HEK293T (cell line): ENCODE data around the gene CCDC88C.

Experiments
- CTCF ChIA-PET: fragments of 350-600 bp; formaldehyde crosslinking; extraction: SDS; loops from one replicate; lab custom pipeline; 2021; ENCODE audit warnings: antibody characterized with exemption, inconsistent platforms; lab: Yijun Ruan, JAX
- POLR2A ChIA-PET: fragments of 350-600 bp; formaldehyde crosslinking; extraction: SDS; loops from one replicate; lab custom pipeline; 2020; ENCODE audit warnings: antibody characterized with exemption, inconsistent platforms; lab: Yijun Ruan, JAX
- DNase-seq: peaks from one replicate; pipeline ENCODE4 v3.0.0; 2012; ENCODE audit warnings: mixed read lengths; ENCODE audit errors: extremely low spot score
- ARNT ChIP-seq: fragments of 450-650 bp; IDR thresholded peaks from 2 replicates; pipeline ENCODE4 v1.6.1; 2017; ENCODE audit warnings: mild to moderate bottlenecking
- CTBP1 ChIP-seq: fragments of 450-650 bp; IDR thresholded peaks from 2 replicates; pipeline ENCODE4 v1.6.1; 2016; ENCODE audit warnings: borderline replicate concordance
- FOXK2 ChIP-seq: fragments of 450-650 bp; IDR thresholded peaks from 2 replicates; pipeline ENCODE4 v1.6.1; 2016; ENCODE audit warnings: mild to moderate bottlenecking
- FOXM1 ChIP-seq: fragments of 450-650 bp; IDR thresholded peaks from 2 replicates; pipeline ENCODE4 v1.6.1; 2017; ENCODE audit warnings: mild to moderate bottlenecking, borderline replicate concordance
- HDGF ChIP-seq: fragments of 450-650 bp; IDR thresholded peaks from 2 replicates; pipeline ENCODE4 v1.6.1; 2017; ENCODE audit warnings: antibody characterized with exemption, borderline replicate concordance
- NFRKB ChIP-seq: fragments of 450-650 bp; IDR thresholded peaks from 2 replicates; pipeline ENCODE4 v1.6.1; 2016; ENCODE audit warnings: mild to moderate bottlenecking, moderate library complexity
- TARDBP ChIP-seq: fragments of 450-650 bp; IDR thresholded peaks from 2 replicates; pipeline ENCODE4 v1.6.1; 2016

CCDC88C gene

DNA sequence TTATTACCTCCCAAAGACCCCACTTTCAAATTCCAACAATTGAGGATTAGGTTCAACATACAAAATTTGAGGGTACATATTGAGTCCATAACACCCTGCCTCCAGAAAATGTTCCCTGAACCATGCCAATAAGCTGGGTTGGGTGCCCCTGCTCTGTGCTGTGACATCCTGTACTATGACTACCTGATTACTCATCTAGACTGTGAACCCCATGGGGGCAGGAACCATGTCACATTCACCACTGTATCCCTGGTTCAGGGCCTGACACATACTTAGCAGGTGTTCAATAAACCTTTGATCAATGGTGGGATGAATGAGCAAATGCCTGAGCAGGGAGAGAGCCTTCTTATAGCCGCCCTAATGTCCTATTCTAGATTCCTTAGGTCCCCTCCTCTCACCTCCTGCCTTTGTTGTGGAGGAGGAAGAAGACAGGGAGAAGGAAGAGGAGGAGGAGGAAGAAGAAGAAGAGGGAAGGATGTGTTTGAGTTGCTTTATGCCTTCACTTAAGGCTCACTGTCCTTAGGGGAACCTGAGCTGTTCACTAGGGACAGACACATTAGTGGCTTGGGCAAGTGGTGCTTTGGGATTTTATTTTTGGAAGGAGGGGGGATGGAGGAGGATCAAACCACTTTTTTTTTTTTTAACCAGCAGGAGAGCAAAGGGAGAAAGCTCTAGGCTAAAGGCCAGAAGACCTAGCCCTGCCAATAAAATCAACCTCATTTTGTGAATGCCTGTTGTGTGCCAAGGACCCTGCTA, 194.4 kb downstream of the CCDC88C start:
- TF ChIP-seq TARDBP (no peak), NFRKB (no peak), CTBP1 (no peak), FOXK2 (no peak), HDGF (no peak), ARNT (no peak), FOXM1 (no peak)
- ChIA-PET CTCF (no interaction called here), POLR2A (no interaction called here)
- no peak for DNase-seq
